Tongue (tissue), 2 donors: ENCODE results near the gene POGLUT2. TPM values are rescaled to one million over a fixed set of nuclear protein-coding genes. Genes with fewer than 3 reads are reported as not detected.

Experiments used
- DNase-seq: peaks from one replicate; pipeline ENCODE4 v3.0.0-alpha.2; 2015
- total RNA-seq: library from RNA; depleted of rRNA; stranded (reverse); fragments of >200 nt; gene quantifications from one replicate; pipeline ENCODE4 v1.2.3, GENCODE V29; 2014

POGLUT2 gene
- total RNA-seq, 1 donor from 2014 or later = 24.6 TPM

GRCh38 chr13:102768909-102769308 lies 29.9 kb downstream of the POGLUT2 start:
- no peak for DNase-seq

GRCh38 chr13:102763741-102764140 lies 35.0 kb downstream of the POGLUT2 start:
- no peak for DNase-seq

- no peak for DNase-seq
Measured at GRCh38 chr13:102761071-102761470, 37.7 kb downstream of the POGLUT2 start.

DNA sequence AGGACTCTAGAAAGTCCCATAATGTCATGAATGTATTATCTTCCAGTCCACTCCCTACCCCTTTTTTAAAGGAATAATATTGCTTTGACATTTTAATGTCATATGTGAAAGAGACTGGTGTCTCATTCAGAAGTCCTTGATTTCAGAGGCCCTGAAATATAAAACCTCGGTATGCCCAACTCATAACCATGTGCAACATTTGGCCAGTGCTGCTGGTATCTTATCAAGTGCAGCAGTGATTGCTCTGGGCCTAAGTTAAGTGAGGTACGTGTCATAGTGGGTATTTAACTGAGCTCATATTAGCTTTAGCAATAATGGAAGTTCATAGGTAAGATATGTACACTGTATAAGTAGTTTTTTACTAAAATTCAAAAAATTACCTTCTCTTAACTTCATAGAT lies 39.9 kb downstream of the POGLUT2 start:
- no peak for DNase-seq

GRCh38 chr13:102757006-102757405 lies 41.8 kb downstream of the POGLUT2 start:
- DNase-seq = no peak

GRCh38 chr13:102751886-102752285 lies 46.9 kb downstream of the POGLUT2 start:
- DNase-seq = no peak

DNA sequence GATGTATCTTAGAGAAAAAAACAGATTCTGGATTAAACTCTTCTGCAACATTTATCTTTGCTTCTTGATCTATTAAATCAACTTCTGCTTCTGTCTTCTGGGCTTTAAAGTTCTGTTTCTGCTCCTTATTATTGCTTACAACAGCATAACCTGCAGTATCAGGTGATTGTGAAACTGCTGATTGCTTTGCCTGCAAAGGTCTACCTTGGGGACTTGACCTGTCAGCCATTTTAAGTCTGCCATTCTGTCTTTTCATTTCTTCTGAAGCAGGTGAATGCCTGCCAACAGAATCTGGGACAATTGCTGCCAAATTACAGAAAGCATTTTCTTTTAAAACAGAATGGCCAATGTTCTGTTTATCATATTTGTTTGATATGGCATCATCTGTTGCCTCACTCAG lies 56.3 kb downstream of the POGLUT2 start:
- DNase-seq = no peak

- no peak for DNase-seq
Measured at GRCh38 chr13:102742101-102742500, 56.7 kb downstream of the POGLUT2 start.

Other genes with a start within 250 kb of the POGLUT2 start
- gene TPP2, start 202.0 kb downstream of the POGLUT2 start, total RNA-seq = 60.0 TPM
- 8.9 TPM for gene METTL21C, start 103.9 kb downstream of the POGLUT2 start, total RNA-seq
- 13.6 TPM for gene TEX30, start 25.2 kb downstream of the POGLUT2 start, total RNA-seq
- 47.9 TPM for gene BIVM, start 143 bp upstream of the POGLUT2 start, total RNA-seq
- gene ERCC5, start 47.1 kb upstream of the POGLUT2 start, total RNA-seq = 61.3 TPM